ENCODE results near the gene COPG1.
"Not testable (repeated sequence)": the region's sequence is repeated elsewhere in the genome, so short reads cannot be mapped to it uniquely, and the experiment has no call there.

The COPG1 gene, protein sequence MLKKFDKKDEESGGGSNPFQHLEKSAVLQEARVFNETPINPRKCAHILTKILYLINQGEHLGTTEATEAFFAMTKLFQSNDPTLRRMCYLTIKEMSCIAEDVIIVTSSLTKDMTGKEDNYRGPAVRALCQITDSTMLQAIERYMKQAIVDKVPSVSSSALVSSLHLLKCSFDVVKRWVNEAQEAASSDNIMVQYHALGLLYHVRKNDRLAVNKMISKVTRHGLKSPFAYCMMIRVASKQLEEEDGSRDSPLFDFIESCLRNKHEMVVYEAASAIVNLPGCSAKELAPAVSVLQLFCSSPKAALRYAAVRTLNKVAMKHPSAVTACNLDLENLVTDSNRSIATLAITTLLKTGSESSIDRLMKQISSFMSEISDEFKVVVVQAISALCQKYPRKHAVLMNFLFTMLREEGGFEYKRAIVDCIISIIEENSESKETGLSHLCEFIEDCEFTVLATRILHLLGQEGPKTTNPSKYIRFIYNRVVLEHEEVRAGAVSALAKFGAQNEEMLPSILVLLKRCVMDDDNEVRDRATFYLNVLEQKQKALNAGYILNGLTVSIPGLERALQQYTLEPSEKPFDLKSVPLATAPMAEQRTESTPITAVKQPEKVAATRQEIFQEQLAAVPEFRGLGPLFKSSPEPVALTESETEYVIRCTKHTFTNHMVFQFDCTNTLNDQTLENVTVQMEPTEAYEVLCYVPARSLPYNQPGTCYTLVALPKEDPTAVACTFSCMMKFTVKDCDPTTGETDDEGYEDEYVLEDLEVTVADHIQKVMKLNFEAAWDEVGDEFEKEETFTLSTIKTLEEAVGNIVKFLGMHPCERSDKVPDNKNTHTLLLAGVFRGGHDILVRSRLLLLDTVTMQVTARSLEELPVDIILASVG

DNA sequence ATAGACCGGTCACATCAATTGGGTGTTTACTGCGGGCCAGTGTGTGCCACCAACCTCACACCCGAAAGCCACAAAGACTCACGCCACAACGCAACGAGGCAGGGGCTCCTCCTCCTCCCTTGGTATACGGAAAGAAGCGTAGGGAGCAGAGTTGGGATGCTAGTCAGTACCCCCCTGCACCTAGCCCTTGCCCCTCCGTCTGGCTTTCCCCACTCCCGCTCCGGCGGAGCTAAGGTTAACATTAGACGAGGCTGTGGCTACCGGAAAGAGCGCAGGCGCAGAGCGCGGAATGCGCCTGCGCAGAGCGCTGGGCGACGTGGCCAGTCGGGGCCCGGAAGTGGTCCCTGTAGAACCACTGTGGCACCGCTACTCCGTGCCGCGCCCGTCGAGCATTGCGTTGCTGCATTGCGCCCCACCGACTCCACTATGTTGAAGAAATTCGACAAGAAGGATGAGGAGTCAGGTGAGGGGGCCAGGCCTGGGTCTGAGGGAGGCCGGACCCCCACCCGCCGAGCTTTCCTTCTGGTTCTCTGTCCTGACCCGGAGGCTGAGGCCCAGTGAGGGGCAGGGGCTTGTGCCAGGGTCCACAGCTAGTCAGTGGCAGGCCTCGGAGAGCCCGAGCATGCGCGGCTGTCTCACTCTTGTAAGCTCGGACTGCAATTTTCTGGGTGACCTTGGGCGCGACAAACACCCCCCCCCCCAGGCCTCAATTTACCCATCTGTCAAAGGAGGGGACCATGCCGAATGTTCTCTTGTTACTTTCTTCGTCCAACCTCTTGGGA lies at the start of gene COPG1:
Gene COPG1, plus strand, starts transcription at position 323 of the 782 bp plus-strand sequence. Its CDS starts 104 bp downstream, at position 427.
- peak; percentile 82 for DNase-seq

DNA sequence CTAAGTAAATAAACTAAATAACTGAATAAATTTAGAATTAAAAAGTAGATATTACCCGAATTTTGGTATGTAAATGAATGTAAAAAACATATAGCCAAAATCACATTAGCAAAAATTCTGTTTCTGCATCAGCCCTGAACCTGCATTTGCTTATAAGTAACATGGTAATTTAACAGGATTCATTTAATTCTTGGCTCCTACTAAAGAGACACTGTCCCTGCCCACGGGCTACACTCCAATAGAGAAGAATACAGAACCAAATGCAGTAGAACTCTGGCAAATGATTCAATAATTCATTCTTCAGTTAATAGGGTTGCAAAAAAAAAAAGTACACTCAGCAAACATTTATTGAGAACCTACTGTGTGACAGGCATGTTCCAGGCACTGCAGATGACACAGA lies 44.9 kb upstream of the COPG1 start:
- no peak for DNase-seq

DNA sequence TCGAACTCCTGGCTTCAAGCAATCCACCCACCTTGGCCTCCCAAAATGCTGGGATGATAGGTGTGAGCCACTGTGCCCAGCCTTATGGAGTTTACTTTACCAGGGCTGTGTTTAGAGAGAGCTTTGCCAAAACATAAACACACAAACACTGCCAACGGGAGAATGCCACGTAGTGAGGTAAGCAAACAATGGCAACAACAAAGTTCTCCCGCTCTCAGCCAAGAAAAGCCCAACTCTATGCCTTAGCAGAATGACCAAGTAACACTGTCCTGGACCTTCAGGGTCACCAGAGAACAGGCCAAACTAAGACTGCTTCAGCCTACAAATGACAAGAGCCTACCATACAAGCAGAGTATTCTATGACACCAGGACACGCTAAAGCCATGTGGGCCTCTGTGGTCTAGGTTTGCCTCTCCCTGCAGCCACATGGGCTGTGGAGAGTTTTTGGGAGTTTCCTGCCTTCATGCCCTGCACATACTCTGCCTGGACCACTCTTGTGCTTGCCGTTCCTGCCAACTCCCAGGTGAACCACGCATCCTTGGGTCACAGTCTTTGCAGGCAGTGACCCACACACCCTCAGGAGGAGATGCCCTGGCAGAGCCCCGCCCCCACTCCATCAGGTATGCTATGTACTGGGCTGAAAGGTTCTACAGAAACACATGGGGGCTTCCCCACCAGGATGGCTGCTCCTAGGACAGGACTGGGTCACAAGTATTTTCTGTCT lies 44.1 kb upstream of the COPG1 start:
- DNase-seq = no peak

DNA sequence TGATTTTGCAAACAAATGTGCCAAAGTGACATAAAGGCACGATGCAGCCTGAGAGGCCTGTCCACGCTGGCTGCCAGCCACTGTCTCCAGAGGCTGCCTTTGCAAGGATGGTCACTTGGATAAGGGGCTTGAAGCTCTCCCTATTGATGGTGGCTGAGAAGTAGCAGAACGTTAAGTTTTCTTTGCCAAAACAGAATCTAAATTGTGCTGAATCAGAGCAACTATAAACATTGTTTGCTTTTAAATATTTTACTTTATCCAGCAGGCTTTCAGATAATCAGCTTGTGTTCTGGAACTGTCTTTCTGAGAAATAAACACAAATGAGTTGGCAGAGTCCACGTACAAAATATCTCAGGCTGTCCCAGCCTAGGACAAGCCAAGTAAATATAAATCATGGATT lies 41.9 kb upstream of the COPG1 start:
- no peak for DNase-seq

DNA sequence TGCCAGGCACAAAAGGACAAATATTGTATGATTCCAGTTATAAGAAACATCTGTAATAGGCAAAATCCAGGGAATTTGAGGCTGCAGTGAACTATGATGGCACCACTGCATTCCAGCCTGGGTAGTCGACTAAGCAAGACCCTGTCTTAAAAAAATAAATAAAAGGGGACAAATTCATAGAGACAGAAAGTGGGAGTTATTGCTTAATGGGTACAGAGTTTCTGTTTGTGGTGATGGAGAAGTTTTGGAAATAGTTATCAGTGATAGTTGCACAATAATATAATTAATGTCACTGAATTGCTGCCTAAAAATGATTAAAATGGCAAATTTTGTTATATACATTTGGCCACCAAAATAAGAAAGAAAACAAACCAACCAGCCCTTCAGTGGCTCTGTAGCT lies 38.1 kb upstream of the COPG1 start:
- no peak for DNase-seq

DNA sequence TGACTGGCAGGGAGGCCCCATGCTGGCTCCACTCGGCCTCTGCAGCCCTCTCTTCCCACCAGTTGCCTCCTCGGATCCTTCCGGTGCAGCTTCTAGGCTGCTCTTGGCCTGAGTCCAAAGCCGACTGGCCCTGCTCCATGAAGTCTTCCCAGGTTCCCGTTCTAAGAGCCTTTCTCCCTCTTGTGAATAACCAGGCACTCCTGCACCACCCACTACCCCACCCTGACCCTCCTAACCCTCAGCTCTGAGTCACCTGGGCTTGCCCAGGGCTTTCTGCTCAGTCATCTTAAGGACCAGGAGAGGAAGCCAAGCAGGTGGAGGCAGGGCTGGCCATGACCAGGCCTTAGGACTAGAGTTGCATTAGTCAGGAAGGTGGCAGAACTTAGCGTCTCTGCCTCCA lies 37.6 kb upstream of the COPG1 start:
- peak; percentile 99 for DNase-seq

DNA sequence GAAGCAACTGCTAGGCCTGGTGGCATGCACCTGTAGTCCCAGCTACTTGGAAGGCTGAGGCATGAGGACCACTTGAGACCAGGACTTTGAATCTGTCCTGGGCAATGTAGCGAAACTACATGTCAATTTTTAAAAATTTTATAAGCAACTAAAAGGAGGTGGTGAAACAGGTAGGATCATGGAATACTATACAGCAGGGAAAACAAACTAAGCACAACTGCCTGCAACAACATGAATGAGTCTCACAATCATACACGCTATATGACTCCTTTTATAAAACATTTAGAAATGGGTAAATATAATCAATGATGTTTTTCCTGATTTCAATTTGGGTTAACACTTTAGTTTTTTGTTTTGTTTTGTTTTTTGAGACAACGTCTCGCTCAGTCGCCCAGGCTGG lies 36.2 kb upstream of the COPG1 start:
- DNase-seq = no peak

DNA sequence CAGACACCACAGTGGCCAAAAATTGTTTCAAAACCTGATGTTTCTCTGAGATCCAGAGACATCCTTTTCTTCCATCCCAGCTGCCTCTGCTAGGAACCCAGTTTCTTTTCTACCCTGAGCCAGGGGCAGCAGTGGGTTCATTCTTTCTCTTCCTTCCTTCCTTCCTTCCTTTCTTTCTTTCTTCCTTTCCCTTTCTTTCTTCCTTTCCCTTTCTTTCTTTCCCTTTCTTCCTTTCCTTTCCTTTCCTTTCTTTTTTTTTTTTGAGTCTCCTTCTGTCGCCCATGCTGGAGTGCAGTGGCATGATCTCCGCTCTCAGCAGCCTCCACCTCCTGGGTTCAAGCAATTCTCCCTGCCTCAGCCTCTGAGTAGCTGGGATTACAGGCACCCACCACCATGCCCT lies 30.7 kb upstream of the COPG1 start:
- DNase-seq = no peak

DNA sequence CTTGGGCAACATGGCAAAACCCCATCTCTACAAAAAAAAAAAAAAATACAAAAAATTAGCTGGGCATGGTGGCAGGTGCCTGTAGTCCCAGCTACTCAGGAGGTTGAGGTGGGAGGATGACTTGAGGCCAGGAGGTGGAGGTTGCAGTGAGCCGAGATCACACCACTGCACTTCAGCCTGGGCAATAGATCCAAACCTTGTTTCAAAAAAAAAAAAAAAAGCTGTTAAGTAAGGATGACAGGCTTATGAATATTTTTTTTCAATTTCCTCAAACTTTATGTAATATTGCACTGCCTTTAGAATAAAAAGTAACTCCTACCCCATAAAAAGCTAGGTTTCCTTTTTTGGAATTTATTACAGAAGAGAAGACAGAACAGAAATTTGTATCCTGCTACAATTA lies 25.0 kb upstream of the COPG1 start:
- not testable (repeated sequence) for DNase-seq

DNA sequence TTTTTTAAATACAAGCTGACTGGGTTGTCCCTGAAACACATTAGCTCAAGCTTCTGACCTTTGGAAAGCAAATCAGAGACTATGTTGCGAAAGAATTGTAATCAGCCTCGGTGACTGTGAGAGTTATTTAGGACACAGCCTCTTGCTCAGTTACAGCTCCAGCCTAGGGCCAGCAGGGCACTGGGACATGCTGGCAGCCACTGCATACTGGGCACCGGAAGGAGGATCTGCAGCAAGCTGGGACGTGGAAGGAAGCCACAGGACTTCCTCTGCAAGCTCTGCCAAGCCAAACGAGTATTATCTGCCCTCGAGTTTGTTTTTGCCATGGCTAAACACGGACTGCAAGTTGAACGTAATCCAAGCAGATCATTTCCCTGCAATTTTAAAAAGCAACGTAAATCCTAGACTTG lies 24.4 kb upstream of the COPG1 start:
- peak; percentile 37 for DNase-seq

DNA sequence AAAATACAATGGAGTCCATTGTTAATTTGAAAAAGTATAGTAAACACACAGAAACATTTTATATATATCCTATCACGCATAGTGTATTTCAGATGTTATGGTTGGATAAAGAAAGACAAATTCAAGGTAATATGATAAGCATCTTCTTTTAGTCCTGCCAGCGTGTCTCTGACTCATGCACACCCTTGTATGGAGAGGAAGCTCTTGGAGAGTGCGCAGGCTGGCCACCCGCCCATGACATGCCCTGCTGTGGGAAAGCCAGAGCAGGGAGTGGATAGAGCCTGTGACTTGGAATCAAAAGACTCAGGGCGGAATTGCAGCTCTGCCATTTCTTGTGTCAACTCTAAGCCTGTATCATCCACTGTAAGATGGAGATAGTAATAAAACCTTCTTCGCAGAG lies 23.0 kb upstream of the COPG1 start:
- DNase-seq = peak; percentile 72

DNA sequence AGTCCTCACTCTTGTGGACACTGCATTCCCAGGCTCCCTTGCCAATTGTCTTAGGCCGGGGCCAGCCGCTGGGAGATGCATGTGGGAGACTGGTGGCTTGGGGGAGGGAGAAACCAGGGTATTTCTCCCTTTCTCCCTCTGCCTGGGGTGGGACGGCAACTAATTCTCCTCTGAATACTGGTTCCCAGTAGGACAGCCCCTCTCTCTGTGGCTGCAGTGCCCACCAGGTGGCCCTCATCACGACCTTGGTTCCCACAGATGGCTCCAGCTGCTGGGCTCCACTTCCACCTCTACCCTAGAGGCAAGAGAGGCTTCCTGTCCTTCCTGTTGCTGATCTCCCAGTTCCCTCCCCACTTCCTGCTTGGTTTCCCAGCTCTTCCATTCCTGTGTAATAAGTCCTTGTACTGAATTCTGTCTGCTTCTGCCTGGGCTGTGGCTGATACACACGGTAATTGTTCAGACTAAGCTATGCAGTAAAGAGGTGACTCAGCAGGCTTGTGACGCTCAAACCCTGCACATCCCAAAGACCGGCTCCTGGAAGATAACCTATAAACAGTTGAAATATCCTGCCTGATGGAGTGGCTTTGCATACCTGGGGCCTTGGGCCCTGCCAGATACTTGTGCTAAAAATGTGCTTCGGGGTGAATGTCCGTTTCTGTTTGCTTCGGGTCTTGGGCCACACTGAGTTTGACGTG lies 20.4 kb upstream of the COPG1 start:
- peak; percentile 80 for DNase-seq

DNA sequence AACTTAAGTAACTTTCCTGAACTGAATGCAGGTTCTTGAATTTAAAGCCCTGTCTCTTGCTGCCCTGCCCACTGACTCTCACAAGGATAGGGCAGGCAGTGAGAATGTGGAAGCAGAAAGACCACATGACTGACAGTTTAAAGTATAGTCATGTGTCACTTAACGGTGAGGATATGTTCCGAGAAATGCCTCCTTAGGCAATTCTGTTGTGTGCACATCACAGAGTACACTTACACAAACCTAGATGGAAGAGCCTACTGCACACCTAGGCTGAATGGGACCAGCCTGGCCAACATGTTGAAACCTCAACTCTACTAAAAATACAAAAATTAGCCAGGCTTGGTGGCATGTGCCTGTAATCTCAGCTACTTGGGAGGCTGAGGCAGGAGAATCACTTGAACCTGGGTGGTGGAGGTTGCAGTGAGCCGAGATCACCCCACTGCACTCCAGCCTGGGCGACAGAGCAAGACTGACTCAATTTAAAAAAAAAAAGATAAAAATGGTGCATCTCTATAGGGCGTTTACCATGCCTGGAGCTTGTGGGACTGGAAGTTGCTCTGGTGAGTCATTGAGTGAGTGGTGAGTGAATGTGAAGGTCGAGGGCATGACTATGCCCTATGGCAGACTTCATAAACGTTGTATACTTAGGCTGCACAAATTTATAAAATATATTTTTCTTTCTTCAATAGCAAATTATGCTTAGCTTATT lies 18.9 kb upstream of the COPG1 start:
- peak; percentile 84 for DNase-seq

DNA sequence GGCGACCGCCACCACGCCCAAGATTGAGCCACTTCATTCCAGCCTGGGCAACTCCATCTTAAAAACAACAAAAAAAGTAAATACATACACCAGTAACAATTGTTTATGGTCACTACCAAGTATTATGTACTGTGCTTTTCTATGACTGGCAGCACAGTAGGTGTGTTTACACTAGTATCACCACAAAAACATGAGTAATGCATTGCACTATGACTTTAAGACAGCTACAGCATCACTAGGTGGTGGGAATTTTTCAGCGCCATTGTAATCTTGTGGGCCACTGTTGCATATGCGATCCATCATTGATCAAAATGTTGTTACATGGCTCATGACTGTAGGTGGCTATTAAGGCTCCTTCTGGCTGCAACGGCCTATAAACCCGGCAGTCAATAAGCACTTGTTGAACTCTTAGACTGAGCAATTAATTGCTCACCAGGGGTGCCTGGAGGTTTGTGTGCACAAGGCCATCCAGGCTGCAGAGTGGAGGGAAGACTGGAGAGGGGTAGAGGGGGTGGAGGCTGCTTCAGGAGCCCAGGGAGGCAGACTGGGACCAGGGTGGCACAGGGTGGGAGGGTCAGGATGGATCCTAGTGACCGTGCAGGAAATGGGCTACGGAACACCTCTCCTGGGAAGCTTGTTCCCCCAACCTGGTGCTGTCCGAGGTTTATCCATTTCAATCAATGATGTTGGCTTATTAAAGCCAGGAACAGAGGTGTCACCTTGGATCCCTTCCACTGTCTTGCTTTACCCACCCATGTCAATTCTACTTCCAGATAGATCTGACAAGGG lies 17.9 kb upstream of the COPG1 start:
- no peak for DNase-seq

DNA sequence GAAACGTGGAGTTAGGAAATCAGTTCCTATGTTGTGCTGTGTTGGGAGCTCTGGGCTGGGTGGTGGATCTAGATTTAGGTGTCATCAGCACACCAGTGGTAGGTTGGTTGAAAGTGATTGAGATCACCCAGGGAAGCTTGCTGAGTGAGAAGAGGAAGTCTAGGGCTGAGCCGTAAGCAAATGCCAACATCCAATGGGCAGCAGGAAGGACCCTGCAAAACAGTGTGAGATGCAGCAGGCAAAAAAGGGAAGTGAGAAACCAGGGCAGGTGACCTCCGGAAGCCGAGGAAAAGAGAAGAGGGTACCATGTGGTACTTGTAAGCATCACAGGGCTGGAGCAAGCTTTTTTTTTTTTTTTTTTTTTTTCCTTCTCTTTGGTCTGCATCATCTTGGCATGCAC lies 15.9 kb upstream of the COPG1 start:
- no peak for DNase-seq

DNA sequence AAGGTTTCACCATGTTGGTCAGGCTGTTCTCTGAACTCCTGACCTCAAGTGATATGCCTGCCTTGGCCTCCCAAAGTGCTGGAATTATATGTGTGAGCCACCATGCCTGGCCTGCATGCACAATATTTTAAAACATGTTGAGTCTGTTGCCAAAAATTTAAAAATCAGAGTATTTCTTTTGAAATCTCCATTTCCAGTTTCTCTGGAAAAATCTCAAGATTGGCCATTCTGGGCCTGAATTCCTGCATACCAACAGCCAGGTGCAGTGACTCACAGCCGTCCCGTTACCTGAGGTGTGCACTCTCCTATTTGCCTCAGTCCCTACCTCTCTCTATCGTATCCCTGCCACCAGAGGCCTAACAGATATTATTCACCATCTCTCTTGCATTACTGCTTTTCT lies 15.0 kb upstream of the COPG1 start:
- no peak for DNase-seq

DNA sequence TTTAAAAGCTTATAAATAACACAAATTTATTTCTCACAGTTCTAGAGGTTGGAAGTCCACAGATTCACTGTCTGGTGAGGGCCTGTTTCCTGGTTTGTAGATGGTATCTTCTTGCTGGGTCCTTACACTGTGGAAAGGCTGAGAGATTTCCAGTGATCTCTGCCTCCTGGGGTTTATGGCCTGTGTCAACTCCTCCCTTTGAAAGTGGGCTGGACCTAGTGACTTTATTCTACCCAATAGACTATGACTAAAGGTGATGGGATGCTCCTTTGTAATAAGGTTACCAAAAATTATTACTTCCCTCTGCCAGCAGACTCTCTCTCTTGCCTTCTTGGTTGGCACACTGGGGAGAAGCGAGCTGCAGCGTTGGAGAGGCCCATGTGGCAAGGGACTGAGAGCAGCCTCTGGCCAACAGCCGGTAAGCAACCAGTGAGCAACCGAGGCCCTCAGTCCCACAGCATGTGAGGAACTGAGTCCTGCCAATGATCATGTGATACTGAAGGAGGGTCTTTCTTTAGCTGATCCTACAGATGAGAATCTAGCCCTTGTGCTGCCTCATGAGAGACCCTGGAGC lies 14.0 kb upstream of the COPG1 start:
- no peak for DNase-seq

DNA sequence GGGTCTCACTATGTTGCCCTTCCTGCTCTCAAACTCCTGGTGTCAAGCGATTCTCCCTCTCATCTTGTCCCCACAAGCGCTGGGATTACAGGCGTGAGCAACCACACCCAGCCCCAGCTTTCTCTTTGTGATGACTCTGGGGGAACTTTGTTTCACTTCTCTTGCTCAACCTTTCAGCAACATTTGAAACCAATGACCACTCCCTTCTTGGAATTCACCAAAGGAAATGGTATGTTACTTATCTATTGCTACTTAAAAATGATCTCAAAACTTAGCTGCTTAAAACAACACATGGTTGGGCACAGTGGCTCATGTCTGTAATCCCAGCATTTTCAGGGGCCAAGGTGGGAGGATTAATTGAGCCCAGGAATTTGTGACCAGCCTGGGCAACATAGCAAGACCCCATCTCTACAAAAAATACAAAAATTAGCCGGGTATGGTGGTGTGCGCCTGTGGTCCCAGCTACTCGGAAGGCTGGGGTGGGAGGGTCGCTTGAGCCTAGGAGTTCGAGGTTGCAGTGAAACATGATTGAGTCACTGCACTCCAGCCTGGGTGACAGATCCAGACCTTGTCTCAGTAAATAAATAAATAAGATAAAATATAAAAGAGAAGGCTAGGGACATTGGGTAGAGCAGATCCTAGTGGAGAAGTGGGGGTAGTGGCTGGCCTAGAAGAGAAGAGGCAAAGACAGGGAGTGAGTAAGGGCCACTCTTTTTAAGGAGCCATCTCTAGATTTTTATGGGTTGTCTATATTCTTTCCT lies 10.3 kb upstream of the COPG1 start:
- DNase-seq = peak; percentile 57

DNA sequence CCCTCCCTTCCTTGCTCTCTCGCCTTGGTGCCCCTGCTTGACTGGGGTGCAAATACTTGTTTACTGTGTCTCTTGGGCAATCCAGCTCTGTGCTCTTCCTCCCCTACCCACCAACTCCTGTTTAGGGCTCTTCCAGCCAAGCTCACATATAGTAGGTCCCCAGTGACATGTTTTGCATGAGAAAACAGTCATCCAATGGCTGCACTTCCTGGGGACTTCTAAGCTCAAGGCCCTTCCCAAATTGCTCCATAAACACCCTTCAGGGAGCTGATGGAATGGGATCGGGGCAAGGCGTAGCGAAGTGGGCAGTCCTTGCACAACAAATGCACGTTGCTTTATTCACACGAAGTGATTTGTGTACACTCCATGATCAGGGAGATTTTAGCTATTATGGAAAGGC lies 9.4 kb upstream of the COPG1 start:
- no peak for DNase-seq
